Stimulated activated naive CD4-positive, alpha-beta T cell treated with Interleukin-2 at 50 U/mL for 16 hours (primary cell): ENCODE measurements around the gene BNC2.

ENCODE experiments used
- DNase-seq: peaks from one replicate; lab custom pipeline; 2025; lab: John Stamatoyannopoulos, UW

Gene BNC2

GRCh38 chr9:16364347-16364746 lies 506.1 kb downstream of the BNC2 start:
- DNase-seq, result no peak

GRCh38 chr9:16363916-16364315 lies 506.6 kb downstream of the BNC2 start:
- no peak for DNase-seq

DNA sequence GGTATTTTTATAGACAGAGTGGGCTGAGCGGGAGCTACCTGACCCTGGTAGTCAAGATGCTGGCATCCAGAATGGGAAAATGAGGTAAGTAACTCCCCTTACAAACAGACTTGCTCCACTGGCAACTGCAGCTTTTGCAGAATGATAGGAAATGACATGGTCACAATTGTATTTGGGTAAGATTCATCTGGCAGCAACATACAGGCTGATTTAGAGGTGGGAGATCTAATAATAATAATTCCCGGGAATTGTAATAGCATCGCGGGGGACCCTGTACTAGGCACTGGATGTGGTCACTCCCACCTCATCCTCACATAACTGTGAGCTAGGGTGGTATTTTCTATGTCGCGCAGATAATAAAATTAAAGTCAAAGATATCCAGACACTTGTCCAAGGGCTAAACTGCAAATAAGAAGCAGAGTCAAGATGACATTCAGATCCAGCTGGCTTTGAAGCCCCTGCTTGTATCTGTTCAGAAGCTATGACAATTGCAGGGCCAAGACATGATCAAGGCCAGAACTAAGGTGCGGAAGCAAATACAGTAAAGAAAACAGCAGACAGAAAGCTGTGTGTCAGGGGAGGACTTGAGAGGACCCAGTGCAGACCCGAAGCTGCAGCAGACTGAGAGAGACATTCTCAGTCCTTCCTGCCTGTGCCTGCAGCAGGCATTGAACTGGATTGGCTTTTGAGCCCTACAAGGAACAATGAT lies 507.2 kb downstream of the BNC2 start:
- DNase-seq, result no peak

- no peak for DNase-seq
These were observed 508.5 kb downstream of the BNC2 start for GRCh38 chr9:16361939-16362338.

- DNase-seq, result no peak
These were observed 509.4 kb downstream of the BNC2 start for GRCh38 chr9:16361118-16361517.

DNA sequence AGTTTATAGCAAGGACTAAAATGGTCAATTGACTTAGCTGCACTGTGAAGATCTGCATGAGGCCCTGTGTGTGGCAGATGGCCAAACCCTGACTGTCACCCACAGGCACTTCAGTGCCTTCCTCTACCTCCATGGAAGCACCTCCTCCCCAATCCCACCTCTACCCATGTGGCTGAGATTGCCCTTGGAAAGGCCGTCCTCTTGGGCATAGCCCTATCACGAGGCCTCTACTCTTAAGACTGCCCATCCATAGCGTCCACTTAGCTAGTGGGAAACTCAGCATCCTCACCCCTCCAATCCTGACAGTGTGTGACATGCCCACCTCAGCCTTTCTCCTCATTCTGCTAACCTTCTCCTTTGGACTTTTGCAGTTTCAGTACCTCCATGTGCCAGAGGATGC lies 510.2 kb downstream of the BNC2 start:
- DNase-seq, result no peak
